ENCODE data around the gene SMOC2.

DNA sequence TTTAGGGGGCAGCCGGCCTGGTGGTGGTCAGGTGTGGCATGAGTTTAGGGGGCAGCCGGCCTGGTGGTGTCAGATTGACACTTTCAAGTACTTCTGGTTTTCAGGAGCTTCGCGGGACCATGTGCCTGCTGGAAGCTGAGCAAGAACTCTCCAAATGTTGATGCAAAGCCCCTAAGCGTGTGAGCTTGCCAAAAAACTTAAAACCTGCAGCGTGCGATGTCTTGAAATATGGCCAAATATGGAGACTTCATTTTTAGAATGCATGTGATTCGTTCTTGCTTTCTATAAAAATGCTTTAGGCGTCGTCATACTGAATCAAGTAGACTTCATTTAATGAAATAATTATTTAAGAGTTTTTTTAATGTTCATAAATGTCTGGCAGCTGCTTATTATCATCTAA lies 149.4 kb downstream of the SMOC2 start:
- TF ChIP-seq MXI1 (conservative IDR thresholded peaks at IDR 0.05; ENCODE audit: poor library complexity, severe bottlenecking) (no peak), RAD21 (conservative IDR thresholded peaks at IDR 0.05) (no peak), EP300 (conservative IDR thresholded peaks at IDR 0.05; ENCODE audit: poor library complexity, severe bottlenecking) (no peak), POLR2AphosphoS5 (IDR thresholded peaks at IDR 0.05) (no peak), CTCF (IDR thresholded peaks at IDR 0.05; ENCODE audit: poor library complexity, severe bottlenecking) (no peak), SMC3 (conservative IDR thresholded peaks at IDR 0.05; ENCODE audit: poor library complexity) (no peak)
- TF ChIP-seq, protein P1, sequence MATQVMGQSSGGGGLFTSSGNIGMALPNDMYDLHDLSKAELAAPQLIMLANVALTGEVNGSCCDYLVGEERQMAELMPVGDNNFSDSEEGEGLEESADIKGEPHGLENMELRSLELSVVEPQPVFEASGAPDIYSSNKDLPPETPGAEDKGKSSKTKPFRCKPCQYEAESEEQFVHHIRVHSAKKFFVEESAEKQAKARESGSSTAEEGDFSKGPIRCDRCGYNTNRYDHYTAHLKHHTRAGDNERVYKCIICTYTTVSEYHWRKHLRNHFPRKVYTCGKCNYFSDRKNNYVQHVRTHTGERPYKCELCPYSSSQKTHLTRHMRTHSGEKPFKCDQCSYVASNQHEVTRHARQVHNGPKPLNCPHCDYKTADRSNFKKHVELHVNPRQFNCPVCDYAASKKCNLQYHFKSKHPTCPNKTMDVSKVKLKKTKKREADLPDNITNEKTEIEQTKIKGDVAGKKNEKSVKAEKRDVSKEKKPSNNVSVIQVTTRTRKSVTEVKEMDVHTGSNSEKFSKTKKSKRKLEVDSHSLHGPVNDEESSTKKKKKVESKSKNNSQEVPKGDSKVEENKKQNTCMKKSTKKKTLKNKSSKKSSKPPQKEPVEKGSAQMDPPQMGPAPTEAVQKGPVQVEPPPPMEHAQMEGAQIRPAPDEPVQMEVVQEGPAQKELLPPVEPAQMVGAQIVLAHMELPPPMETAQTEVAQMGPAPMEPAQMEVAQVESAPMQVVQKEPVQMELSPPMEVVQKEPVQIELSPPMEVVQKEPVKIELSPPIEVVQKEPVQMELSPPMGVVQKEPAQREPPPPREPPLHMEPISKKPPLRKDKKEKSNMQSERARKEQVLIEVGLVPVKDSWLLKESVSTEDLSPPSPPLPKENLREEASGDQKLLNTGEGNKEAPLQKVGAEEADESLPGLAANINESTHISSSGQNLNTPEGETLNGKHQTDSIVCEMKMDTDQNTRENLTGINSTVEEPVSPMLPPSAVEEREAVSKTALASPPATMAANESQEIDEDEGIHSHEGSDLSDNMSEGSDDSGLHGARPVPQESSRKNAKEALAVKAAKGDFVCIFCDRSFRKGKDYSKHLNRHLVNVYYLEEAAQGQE (IDR thresholded peaks at IDR 0.05; ENCODE audit: borderline replicate concordance), result no peak
